ENCODE data around the gene FLCN. TPM values are rescaled to one million over a fixed set of nuclear protein-coding genes. Genes with fewer than 3 reads are reported as not detected.
A peak's percentile ranks its signal among the peaks of the same experiment; 100 is the strongest.

The FLCN gene
- total and polyA plus RNA-seq, 2 of the 13 experiments (the other 11 are each of a cell fraction or from before 2014, with no cell fraction given): 16.6 to 24.9 TPM

- TF ChIP-seq GLMP (CRISPR knock-in tag; IDR thresholded peaks at IDR 0.05; ENCODE audit: borderline replicate concordance) (no peak), ZNF362 (CRISPR knock-in tag; IDR thresholded peaks at IDR 0.05; ENCODE audit: borderline replicate concordance) (peak; percentile 49; the same call in 1 of the 2 replicates), JUNB (CRISPR knock-in tag; IDR thresholded peaks at IDR 0.05; ENCODE audit: borderline replicate concordance) (peak; percentile 77), ZNF333 (CRISPR knock-in tag; IDR thresholded peaks at IDR 0.05; ENCODE audit: borderline replicate concordance) (peak; percentile 93; the same call in 1 of the 2 replicates), ZBTB3 (CRISPR knock-in tag; IDR thresholded peaks at IDR 0.05; ENCODE audit: borderline replicate concordance, low read depth) (no peak), ZGPAT (CRISPR knock-in tag; IDR thresholded peaks at IDR 0.05) (peak; percentile 58; the same call in 1 of the 2 replicates), ZNF44 (CRISPR knock-in tag; IDR thresholded peaks at IDR 0.05) (peak; percentile 93; the same call in 1 of the 2 replicates), MLLT10 (CRISPR knock-in tag; IDR thresholded peaks at IDR 0.05) (no peak), CHD4 (IDR thresholded peaks at IDR 0.05; ENCODE audit: borderline replicate concordance, low read length) (no peak), ZBED4 (CRISPR knock-in tag; IDR thresholded peaks at IDR 0.05; ENCODE audit: borderline replicate concordance) (no peak), CCAR2 (optimal IDR thresholded peaks at IDR 0.05; ENCODE audit: low read depth, low read length) (no peak), MLXIP (CRISPR knock-in tag; IDR thresholded peaks at IDR 0.05; ENCODE audit: borderline replicate concordance) (no peak), NR2F6 (IDR thresholded peaks at IDR 0.05) (peak; percentile 24; the same call in 1 of the 2 replicates), NR2F6 (CRISPR knock-in tag; IDR thresholded peaks at IDR 0.05) (peak; percentile 70; the same call in 1 of the 2 replicates), KLF6 (CRISPR knock-in tag; IDR thresholded peaks at IDR 0.05) (peak; percentile 81; the same call in 1 of the 2 replicates), ZNF784 (CRISPR knock-in tag; IDR thresholded peaks at IDR 0.05; ENCODE audit: borderline replicate concordance) (peak; percentile 97; the same call in 1 of the 2 replicates)
Observed at GRCh38 chr17:17206124-17206912, 30.6 kb downstream of the FLCN start, which contains the start of gene PLD6 (continued).
